ENCODE data around the gene ACSS1.
A peak's percentile ranks its signal among the peaks of the same experiment; 100 is the strongest.

Gene ACSS1

DNA sequence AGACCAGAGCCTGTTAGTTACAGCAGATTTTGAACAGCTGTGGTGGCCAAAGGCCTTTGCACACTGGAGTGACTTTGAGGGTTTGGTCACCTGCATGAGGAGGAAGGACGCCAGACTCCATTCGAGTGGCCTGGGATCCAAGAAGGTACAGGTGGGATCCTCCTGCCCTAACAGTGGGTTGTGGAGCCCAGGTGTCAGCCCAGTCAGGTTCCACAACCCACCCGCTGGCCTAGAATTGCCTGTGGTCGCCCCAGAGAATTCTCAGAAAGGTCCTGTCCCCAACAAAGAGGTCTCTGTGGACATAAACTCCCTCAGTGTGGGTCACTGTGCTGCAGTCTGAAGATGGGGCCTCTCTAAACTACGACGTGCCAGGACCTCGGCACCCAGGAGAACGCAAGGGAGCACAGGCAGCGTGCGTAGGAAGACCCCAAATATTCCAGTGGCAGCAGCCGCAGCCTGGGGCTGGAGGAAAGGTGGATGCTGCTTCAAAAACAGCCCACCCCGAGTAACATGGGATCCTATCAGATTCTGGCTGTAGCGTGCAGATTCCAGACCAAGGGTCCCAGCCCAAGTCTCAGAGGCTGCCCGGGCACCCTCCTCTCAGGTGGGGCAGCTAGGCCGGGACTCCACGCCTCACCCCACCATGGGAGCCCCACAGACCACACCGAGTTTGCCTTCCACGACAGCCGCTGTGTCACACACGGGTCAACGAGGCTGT lies 16.0 kb downstream of the ACSS1 start:
- H3K9me3 Mint-ChIP-seq, result no peaks in the 10 kb centered on the region
- H3K27me3 Mint-ChIP-seq (ENCODE audit: low read depth), result no peaks in the 10 kb centered on the region
- peaks cover 22% of the 10 kb centered on the region for H3K4me1 Mint-ChIP-seq (ENCODE audit: low read depth)
- H3K4me3 Mint-ChIP-seq, result no peak overlapping the region
- peak overlapping the region; percentile 96 for H3K27ac Mint-ChIP-seq
- H3K36me3 Mint-ChIP-seq (ENCODE audit: low read depth), result peaks cover 7% of the 10 kb centered on the region
- no peak for DNase-seq (ENCODE audit: low spot score)

DNA sequence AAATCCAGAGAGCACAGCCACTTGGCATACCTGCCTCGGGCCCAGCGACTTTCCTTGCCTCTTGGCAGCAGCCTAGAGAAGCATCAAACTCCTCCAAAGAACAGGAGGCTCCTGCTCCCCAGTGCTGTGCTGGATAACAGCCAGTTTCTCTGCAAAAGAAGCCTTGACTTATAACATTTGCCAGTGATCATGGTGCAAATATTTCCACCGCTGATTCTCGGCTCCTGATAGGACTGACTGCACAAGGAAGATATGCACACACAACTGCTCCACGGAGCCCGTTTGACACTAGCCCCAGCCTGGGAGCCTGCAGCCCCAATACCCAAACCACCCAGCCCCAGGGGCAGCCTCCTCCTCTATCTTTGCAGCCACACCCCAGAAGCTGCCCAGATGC lies 17.5 kb downstream of the ACSS1 start:
- Mint-ChIP-seq H3K4me3 (no peak overlapping the region), H3K9me3 (no peaks in the 10 kb centered on the region), H3K36me3 (ENCODE audit: low read depth) (peaks cover 6% of the 10 kb centered on the region), H3K4me1 (ENCODE audit: low read depth) (peaks cover 37% of the 10 kb centered on the region), H3K27ac (no peak overlapping the region), H3K27me3 (ENCODE audit: low read depth) (no peaks in the 10 kb centered on the region)
- no peak for DNase-seq (ENCODE audit: low spot score)

DNA sequence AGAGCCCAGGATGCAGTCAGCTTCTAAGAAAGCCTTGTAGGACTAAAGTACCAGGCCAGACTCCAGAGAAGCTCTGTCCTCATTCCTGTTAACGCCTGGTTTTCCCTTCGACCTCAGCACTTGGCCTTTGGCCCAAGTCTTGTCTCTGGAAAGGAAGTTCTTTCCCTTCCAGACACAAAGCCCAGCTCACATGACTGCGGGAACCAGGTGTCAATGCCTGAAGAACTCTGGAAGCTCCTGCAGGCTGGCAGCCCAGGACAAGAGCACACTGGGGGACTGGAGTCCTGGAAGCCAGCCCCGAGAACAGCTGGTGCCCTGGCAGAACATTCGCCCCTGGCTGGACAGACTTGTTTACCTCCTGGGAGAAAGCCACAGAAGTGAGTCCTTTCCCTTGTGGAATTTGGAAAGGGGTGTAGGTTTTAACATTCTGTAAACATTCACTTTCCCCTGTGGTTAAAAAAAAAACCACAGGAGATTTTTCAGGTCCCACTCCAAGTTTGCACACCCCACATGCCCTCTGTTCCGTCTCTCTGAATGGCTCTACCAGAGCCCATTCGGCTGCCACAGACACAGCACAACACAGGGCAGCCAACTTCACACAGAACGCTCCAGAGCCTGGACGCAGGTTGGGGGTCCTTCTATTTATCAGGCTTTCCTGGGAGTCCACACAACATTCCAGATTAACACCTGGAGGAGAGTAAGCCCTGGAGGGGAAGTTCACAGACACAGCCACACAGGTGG lies 18.1 kb downstream of the ACSS1 start:
- DNase-seq (ENCODE audit: low spot score), result no peak
- no peaks in the 10 kb centered on the region for H3K27me3 Mint-ChIP-seq (ENCODE audit: low read depth)
- no peak overlapping the region for H3K4me3 Mint-ChIP-seq
- H3K27ac Mint-ChIP-seq, result no peak overlapping the region
- peaks cover 37% of the 10 kb centered on the region for H3K4me1 Mint-ChIP-seq (ENCODE audit: low read depth)
- no peaks in the 10 kb centered on the region for H3K9me3 Mint-ChIP-seq
- H3K36me3 Mint-ChIP-seq (ENCODE audit: low read depth), result peaks cover 6% of the 10 kb centered on the region

DNA sequence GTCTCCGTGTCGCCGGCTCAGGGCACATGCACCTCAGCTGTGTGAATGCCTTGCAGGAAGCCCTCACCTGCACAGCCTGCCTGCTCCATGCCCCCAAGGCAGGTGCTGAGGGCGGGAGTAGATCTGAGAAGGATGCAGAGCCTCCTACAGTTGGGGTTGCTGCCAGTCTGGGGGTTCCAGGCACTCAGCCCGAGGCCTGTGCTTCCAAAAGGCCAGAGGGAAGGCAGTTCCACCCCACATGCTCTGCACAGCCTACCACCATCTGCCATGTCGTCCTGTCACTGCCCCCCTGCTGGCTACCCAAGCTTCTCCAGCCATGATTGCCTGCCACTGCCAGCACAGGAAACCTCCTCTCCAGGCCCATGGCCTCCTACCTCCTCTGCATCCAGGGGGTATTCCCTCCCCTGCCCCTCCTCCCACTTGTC lies 19.3 kb downstream of the ACSS1 start:
- Mint-ChIP-seq H3K4me1 (ENCODE audit: low read depth) (peaks cover 37% of the 10 kb centered on the region), H3K27ac (peak overlapping the region; percentile 26), H3K9me3 (no peaks in the 10 kb centered on the region), H3K36me3 (ENCODE audit: low read depth) (peaks cover 6% of the 10 kb centered on the region), H3K4me3 (no peak overlapping the region), H3K27me3 (ENCODE audit: low read depth) (no peaks in the 10 kb centered on the region)
- DNase-seq (ENCODE audit: low spot score), result no peak

DNA sequence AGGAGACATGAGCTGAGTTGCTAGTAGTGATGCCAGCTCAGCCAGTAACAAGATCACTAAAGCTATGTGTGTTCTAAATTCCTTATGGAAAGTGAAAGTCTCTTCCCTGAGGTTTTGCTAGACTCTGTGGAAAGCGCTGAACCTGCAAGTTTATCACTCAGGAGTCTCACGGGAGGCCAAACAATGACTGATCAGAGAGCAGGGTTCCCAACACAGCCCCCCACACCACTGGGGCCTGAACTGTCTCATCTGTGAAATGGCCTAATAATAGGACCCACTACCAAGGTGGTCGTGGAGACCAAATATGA lies 19.9 kb downstream of the ACSS1 start:
- peaks cover 34% of the 10 kb centered on the region for H3K4me1 Mint-ChIP-seq (ENCODE audit: low read depth)

DNA sequence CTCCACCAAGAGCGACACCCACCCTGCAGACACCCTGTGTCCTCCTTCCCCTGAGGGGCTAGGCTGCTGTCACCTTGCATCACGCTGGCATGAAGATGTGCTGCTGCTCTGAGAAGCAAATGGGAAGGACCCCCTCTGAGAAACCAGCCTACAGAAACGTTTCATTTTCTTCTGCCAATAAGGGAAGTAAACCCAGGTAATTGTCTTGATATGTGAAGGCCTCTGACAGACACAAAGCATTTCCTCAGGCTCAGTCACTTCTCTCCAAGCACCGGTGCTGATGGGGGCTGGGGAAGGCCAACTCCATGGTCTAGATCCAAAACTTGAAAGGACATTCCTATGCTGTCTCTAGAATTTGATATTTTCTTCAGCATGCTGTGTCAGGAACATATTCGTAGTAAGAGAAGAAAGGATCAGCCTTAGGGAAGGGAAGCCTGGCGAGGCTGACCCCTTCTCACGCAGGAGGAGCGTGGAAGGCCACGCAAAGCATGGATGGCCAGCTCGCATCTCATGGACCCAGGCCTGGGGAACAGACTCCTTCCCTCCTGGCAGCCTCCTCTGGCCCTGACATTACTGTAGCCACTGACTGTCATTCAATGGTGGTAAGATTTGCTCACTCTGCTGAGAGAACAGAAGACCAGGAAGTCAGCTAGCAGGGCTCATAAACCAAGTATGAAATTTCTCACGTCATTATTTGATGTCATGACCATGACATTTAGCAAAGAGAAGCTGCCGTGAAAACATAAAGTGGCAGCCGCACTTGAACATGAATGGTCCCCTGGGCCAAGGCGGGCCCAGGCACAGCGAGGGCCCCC lies 20.4 kb downstream of the ACSS1 start:
- peaks cover 4% of the 10 kb centered on the region for H3K36me3 Mint-ChIP-seq (ENCODE audit: low read depth)
- H3K27ac Mint-ChIP-seq, result no peak overlapping the region
- H3K4me1 Mint-ChIP-seq (ENCODE audit: low read depth), result peaks cover 30% of the 10 kb centered on the region
- no peaks in the 10 kb centered on the region for H3K9me3 Mint-ChIP-seq
- H3K4me3 Mint-ChIP-seq, result peak overlapping the region; percentile 72
- H3K27me3 Mint-ChIP-seq (ENCODE audit: low read depth), result no peaks in the 10 kb centered on the region
- DNase-seq (ENCODE audit: low spot score), result no peak

More for the DNA sequence above, 19.9 kb downstream of the ACSS1 start:
- Mint-ChIP-seq H3K9me3 (no peaks in the 10 kb centered on the region), H3K4me3 (no peak overlapping the region), H3K36me3 (ENCODE audit: low read depth) (peaks cover 6% of the 10 kb centered on the region), H3K27me3 (ENCODE audit: low read depth) (no peaks in the 10 kb centered on the region), H3K27ac (no peak overlapping the region)
- DNase-seq (ENCODE audit: low spot score), result no peak

DNA sequence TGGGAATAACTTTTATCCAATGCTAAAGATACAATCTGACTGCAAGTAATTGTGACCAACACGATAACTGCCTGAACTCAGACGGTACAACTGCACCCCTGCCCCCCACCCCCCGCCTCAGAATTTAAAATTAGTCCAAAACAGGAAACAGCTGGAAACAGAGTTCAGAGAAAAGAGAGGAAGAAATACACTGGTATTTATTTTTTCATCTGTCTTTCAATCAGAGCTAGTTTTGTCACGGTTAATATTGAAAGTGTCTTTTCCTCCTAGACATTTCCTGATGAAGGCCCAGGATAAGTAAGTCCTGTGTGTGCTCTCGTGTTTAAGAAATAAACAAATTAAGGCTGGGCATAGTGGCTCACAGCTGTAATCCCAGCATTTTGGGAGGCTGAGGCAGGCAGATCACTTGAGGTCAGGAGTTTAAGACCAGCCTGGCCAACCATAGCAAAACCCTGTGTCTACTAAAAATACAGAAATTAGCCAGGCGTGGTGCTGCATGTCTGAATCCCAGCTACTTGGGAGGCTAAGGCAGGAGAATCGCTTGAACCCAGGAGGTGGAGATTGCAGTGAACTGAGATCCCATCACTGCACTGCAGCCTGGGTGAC lies 21.5 kb downstream of the ACSS1 start:
- no peak for DNase-seq (ENCODE audit: low spot score)
- Mint-ChIP-seq H3K9me3 (no peaks in the 10 kb centered on the region), H3K4me1 (ENCODE audit: low read depth) (peaks cover 28% of the 10 kb centered on the region), H3K27ac (peak overlapping the region; percentile 81), H3K36me3 (ENCODE audit: low read depth) (peaks cover 4% of the 10 kb centered on the region), H3K4me3 (peak overlapping the region; percentile 72), H3K27me3 (ENCODE audit: low read depth) (no peaks in the 10 kb centered on the region)

DNA sequence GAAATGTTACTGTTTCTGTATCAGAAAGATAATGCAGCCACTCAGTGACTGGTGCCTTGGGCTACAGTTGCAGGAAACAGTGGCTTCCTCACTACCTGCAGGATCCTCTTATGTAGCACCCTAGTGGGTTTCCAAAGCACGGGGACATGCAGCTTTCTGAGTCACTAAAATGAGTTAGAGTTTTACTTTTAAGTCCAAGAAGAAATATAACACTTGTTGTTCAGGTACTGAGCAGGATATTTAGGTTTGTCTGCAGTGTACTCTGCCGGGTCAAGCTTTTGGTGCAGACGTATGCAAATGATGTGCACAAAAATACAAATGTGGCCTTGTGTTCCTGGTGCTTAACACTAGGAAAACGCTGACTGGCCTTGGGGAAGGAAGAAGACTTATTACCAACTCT lies 22.0 kb downstream of the ACSS1 start:
- DNase-seq (ENCODE audit: low spot score), result no peak

DNA sequence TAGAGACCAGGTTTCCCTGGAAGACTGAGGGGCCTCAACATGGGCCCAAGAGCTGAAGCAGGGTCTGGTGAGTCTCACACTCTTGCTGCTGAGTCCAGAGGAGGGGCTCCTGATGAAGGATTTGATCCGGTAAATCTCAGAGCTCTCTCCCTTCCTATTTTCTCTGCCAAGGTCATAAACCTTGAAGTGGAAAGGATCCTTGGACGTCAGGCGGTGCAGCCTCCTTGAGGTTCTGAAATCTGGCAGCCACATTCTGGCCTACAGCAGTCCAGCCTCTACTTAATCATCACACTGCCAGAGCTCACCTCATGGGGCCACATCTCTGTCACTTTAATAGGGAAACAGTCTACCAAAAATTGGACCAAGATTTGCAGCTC lies 24.0 kb downstream of the ACSS1 start:
- H3K4me1 Mint-ChIP-seq (ENCODE audit: low read depth), result peaks cover 28% of the 10 kb centered on the region
- peaks cover 12% of the 10 kb centered on the region for H3K36me3 Mint-ChIP-seq (ENCODE audit: low read depth)
- no peak for DNase-seq (ENCODE audit: low spot score)
- no peak overlapping the region for H3K4me3 Mint-ChIP-seq
- no peak overlapping the region for H3K27ac Mint-ChIP-seq
- H3K27me3 Mint-ChIP-seq (ENCODE audit: low read depth), result no peaks in the 10 kb centered on the region
- no peaks in the 10 kb centered on the region for H3K9me3 Mint-ChIP-seq

More for the DNA sequence above, 22.0 kb downstream of the ACSS1 start:
- Mint-ChIP-seq H3K36me3 (ENCODE audit: low read depth) (peaks cover 4% of the 10 kb centered on the region), H3K9me3 (no peaks in the 10 kb centered on the region), H3K4me3 (peak overlapping the region; percentile 72), H3K27me3 (ENCODE audit: low read depth) (no peaks in the 10 kb centered on the region), H3K4me1 (ENCODE audit: low read depth) (peaks cover 28% of the 10 kb centered on the region), H3K27ac (peak overlapping the region; percentile 81)

DNA sequence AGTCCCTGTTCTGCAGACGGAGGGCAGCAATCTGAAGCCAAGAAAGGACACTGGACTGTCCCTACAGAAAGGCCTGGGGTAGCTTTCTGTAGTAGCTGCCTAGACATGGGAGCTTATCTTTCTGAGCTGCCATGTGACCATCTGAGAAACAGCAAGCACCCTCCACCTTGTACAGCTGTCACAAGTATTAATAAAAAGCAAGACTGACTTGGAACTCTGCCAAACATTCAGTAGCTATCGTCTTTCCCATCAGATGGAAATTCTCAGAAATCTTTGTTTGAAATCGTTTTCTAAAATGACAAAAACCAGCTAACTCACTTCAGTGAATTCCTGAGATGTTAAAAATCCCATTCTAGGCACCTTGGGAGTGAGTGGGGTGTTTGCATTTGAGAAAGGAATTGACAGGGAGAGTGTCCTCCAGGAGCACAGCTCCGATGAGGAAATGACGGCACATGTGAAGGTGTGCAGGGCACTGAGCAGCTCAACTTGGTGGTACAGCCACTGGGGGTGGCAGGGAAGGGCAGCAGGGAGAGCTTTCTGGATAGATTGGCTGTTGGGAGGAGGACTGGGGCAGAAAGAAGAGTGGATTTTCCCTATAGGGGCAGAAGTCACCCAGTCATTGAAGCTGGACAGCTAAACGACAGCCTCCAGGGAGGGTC lies 24.5 kb downstream of the ACSS1 start:
- H3K27me3 Mint-ChIP-seq (ENCODE audit: low read depth), result no peaks in the 10 kb centered on the region
- no peaks in the 10 kb centered on the region for H3K9me3 Mint-ChIP-seq
- H3K4me1 Mint-ChIP-seq (ENCODE audit: low read depth), result peaks cover 28% of the 10 kb centered on the region
- no peak overlapping the region for H3K4me3 Mint-ChIP-seq
- H3K36me3 Mint-ChIP-seq (ENCODE audit: low read depth), result peaks cover 13% of the 10 kb centered on the region
- no peak overlapping the region for H3K27ac Mint-ChIP-seq
- DNase-seq (ENCODE audit: low spot score), result no peak

DNA sequence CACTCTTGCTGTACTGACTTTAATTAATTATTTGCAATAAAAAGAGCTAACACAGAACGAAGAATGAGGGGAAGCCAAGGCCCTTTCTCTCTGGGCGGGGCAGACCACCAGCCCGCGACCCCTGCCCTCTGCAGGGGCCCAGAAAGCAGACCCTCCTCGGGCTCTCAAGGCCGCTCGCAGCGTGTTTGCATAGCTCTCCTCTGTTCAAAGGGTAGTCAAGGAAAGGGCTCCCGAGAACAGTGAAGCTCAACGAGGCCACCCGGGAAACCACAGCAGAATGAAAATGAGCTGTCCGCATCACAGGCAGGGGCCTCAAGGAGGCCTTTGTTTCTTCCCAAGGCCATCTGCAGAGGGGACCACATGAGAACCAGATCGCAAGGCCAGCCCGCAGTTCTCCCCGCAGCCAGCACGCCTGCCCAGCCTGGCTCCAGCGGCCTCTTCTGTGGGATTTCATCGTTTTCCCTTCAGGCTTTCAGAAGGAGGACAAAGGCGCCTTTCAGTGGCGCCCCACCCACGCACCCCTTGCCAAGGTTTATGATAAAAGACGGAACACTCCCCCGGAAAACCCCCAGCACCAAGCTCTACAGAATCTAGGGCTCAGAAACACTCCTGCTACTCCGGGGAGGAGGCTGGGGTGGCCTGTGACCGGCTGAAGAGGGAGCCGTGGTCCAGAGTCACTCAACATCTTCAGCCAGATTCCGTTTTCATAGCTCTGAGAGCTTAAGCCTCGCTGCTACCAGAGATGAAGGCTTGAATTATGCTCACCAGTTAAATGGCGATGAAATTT lies 25.3 kb downstream of the ACSS1 start:
- H3K4me3 Mint-ChIP-seq, result no peak overlapping the region
- H3K27ac Mint-ChIP-seq, result no peak overlapping the region
- no peaks in the 10 kb centered on the region for H3K27me3 Mint-ChIP-seq (ENCODE audit: low read depth)
- DNase-seq (ENCODE audit: low spot score), result no peak
- peaks cover 22% of the 10 kb centered on the region for H3K4me1 Mint-ChIP-seq (ENCODE audit: low read depth)
- no peaks in the 10 kb centered on the region for H3K9me3 Mint-ChIP-seq
- H3K36me3 Mint-ChIP-seq (ENCODE audit: low read depth), result peaks cover 16% of the 10 kb centered on the region

DNA sequence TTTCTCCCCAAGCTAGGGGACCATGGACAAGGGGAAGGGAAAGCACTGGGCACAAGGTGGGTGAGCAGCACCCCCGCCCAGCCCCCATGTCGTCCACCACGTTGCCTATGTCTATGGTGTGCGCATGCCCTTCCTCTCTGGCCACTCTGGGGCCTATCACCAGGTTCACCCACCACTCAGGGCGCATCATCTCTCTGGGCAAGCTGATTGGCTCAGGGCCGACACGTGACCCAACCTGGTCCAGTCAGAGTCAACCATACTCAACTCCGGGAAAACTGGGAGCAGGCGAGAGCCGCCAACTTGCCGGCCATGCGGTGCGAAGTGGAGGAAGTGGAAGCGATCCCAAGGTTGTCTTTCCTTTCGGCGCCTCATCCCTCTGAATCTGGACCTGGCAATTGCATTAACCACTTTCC lies 25.9 kb downstream of the ACSS1 start:
- Mint-ChIP-seq H3K4me1 (ENCODE audit: low read depth) (peaks cover 16% of the 10 kb centered on the region), H3K4me3 (no peak overlapping the region), H3K27me3 (ENCODE audit: low read depth) (no peaks in the 10 kb centered on the region), H3K36me3 (ENCODE audit: low read depth) (peaks cover 19% of the 10 kb centered on the region), H3K27ac (no peak overlapping the region), H3K9me3 (no peaks in the 10 kb centered on the region)
- no peak for DNase-seq (ENCODE audit: low spot score)

DNA sequence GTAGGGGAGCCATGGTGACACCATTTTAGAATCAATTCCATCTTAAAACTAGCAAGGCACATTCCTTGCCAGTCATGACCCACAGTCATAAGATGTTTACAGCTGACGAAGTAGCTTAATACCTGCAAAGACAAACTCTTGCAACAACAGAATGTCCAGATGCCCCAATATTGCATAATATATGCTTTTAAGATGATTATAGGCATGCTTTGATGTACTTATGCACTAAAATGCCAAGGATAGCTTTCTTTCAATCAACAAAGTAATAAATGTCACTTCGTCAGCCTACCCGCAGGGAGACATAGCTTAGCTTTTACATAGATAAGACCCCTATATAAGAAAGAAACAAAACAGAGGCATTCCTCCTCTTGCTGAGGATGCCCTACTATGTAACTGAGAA lies 26.7 kb downstream of the ACSS1 start:
- peaks cover 8% of the 10 kb centered on the region for H3K4me1 Mint-ChIP-seq (ENCODE audit: low read depth)

More for the DNA sequence above, 26.7 kb downstream of the ACSS1 start:
- Mint-ChIP-seq H3K9me3 (no peaks in the 10 kb centered on the region), H3K4me3 (no peak overlapping the region), H3K27me3 (ENCODE audit: low read depth) (no peaks in the 10 kb centered on the region), H3K27ac (no peak overlapping the region), H3K36me3 (ENCODE audit: low read depth) (peaks cover 19% of the 10 kb centered on the region)
- no peak for DNase-seq (ENCODE audit: low spot score)
